Fibroblast of lung (primary cell): ENCODE measurements around the gene DLK2.

ENCODE experiments used
- EZH2 ChIP-seq: IDR thresholded peaks from 2 replicates; pipeline ENCODE4 v1.5.1; 2012; ENCODE audit warnings: low read length, control low read depth, mild to moderate bottlenecking; ENCODE audit errors: missing control alignments
- TF ChIP-seq, protein P1 (sequence below), 2 donors: IDR thresholded peaks in 1 of 2; conservative IDR thresholded peaks in 1 of 2; 1 replicate in 1 of 2; 2 replicates in 1 of 2; pipeline ENCODE4 v1.5.1; 2011 to 2012; ENCODE audit warnings: low read length in 2 of 2, control low read depth in 1 of 2, inconsistent platforms in 1 of 2, low read depth in 1 of 2, mild to moderate bottlenecking in 1 of 2

DNA sequence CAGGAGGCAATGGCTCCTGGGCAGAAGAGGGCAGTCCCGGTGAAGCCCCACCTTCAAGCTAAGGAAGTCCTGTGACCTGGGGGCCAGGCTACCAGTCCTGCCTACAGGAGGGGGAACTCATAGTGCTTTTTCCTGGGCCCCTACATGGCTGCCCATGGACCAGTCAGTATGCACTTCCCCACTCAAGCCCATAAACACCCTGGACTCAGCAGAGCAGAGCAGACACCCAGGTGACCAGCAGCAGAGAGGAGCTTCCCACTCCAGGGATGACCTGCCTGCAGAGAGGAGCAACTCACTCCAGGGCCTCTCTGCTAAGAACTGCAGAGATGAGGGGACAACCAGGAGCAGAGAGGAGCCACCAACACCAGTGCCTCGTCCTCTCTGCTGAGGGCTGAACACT, 42.3 kb downstream of the DLK2 start:
- TF ChIP-seq, protein P1, sequence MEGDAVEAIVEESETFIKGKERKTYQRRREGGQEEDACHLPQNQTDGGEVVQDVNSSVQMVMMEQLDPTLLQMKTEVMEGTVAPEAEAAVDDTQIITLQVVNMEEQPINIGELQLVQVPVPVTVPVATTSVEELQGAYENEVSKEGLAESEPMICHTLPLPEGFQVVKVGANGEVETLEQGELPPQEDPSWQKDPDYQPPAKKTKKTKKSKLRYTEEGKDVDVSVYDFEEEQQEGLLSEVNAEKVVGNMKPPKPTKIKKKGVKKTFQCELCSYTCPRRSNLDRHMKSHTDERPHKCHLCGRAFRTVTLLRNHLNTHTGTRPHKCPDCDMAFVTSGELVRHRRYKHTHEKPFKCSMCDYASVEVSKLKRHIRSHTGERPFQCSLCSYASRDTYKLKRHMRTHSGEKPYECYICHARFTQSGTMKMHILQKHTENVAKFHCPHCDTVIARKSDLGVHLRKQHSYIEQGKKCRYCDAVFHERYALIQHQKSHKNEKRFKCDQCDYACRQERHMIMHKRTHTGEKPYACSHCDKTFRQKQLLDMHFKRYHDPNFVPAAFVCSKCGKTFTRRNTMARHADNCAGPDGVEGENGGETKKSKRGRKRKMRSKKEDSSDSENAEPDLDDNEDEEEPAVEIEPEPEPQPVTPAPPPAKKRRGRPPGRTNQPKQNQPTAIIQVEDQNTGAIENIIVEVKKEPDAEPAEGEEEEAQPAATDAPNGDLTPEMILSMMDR (conservative IDR thresholded peaks at IDR 0.05 in 1 of 2, IDR thresholded peaks at IDR 0.05 in 1 of 2; ENCODE audit: low read depth in 1 of 2, low read length in 2 of 2), result no peak
- no peak for TF ChIP-seq EZH2
